D341Med (cell line): ENCODE measurements around the gene CDK17.
"Not testable (repeated sequence)": the region's sequence is repeated elsewhere in the genome, so short reads cannot be mapped to it uniquely, and the experiment has no call there.

Experiments
- DNase-seq: peaks from one replicate; pipeline ENCODE4 v3.0.0; 2012; ENCODE audit warnings: low spot score

The CDK17 gene

GRCh38 chr12:96417688-96418087, 17.4 kb upstream of the CDK17 start:
- DNase-seq: not testable (repeated sequence)

GRCh38 chr12:96416033-96416799, 16.0 kb upstream of the CDK17 start:
- no peak for DNase-seq

- DNase-seq: no peak
Observed at GRCh38 chr12:96414637-96415036, 14.4 kb upstream of the CDK17 start.

- DNase-seq: no peak
Observed at GRCh38 chr12:96412431-96412830, 12.2 kb upstream of the CDK17 start.

GRCh38 chr12:96409731-96410130, 9.5 kb upstream of the CDK17 start:
- DNase-seq: no peak

- no peak for DNase-seq
Observed at GRCh38 chr12:96408993-96409392, 8.8 kb upstream of the CDK17 start.

- DNase-seq: not testable (repeated sequence)
Observed at GRCh38 chr12:96407429-96408097, 7.3 kb upstream of the CDK17 start.

- no peak for DNase-seq
Observed at GRCh38 chr12:96404696-96405095, 4.5 kb upstream of the CDK17 start.

GRCh38 chr12:96403870-96404269, 3.6 kb upstream of the CDK17 start:
- no peak for DNase-seq

- not testable (repeated sequence) for DNase-seq
Observed at GRCh38 chr12:96402522-96402921, 2.3 kb upstream of the CDK17 start.

GRCh38 chr12:96402061-96402460, 1.8 kb upstream of the CDK17 start:
- DNase-seq: no peak

- DNase-seq: peak; percentile 38
Observed at GRCh38 chr12:96401076-96401871, 1.0 kb upstream of the CDK17 start.

GRCh38 chr12:96400631-96401075, 414 bp upstream of the CDK17 start:
- DNase-seq: no peak

- peak; percentile 83 for DNase-seq
Observed at GRCh38 chr12:96399120-96399918, 920 bp downstream of the CDK17 start.

GRCh38 chr12:96398424-96399119, 1.7 kb downstream of the CDK17 start:
- no peak for DNase-seq

- DNase-seq: no peak
Observed at GRCh38 chr12:96397756-96398423, 2.3 kb downstream of the CDK17 start.

GRCh38 chr12:96396914-96397313, 3.3 kb downstream of the CDK17 start:
- no peak for DNase-seq

- DNase-seq: no peak
Observed at GRCh38 chr12:96396209-96396608, 4.0 kb downstream of the CDK17 start.

- DNase-seq: no peak
Observed at GRCh38 chr12:96395236-96395635, 5.0 kb downstream of the CDK17 start.

GRCh38 chr12:96393229-96393628, 7.0 kb downstream of the CDK17 start:
- not testable (repeated sequence) for DNase-seq

GRCh38 chr12:96392397-96392796, 7.8 kb downstream of the CDK17 start:
- DNase-seq: no peak
